ENCODE results near the gene KL.

DNA sequence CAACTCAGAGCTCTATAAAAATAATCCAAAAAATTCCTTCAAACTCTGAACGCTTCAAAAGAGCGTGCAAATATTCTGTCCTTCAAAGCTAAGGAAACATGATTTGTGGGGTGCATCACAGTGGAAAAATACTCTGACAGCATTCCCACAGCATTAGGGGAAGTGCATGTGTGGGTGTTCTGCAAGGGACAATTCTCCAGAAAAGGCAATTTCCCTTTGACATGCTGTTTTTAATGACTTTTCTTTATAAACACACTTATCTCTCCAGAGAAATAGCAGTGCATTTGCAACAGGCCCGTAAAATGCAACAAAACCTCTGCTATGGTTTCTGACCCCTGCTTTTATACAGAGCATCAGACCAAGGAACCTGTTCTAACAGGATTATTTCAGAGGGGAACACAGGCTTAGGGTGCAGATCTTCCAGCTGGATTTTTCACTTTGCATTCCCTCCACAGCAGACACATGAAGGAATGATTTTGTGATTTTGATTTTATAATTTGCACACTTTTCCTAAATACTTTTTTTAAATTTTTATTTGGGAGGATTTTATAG, 42.6 kb downstream of the KL start:
- TF ChIP-seq EZH2 (IDR thresholded peaks at IDR 0.05; ENCODE audit: borderline replicate concordance, insufficient read depth, low read depth, low read length, poor library complexity, severe bottlenecking) = no peak
- TF ChIP-seq, protein P1, sequence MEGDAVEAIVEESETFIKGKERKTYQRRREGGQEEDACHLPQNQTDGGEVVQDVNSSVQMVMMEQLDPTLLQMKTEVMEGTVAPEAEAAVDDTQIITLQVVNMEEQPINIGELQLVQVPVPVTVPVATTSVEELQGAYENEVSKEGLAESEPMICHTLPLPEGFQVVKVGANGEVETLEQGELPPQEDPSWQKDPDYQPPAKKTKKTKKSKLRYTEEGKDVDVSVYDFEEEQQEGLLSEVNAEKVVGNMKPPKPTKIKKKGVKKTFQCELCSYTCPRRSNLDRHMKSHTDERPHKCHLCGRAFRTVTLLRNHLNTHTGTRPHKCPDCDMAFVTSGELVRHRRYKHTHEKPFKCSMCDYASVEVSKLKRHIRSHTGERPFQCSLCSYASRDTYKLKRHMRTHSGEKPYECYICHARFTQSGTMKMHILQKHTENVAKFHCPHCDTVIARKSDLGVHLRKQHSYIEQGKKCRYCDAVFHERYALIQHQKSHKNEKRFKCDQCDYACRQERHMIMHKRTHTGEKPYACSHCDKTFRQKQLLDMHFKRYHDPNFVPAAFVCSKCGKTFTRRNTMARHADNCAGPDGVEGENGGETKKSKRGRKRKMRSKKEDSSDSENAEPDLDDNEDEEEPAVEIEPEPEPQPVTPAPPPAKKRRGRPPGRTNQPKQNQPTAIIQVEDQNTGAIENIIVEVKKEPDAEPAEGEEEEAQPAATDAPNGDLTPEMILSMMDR (IDR thresholded peaks at IDR 0.05) = no peak
